PC-9 (cell line): ENCODE results near the gene TMEM240.

Source experiments
- EZH2 ChIP-seq: fragments of 200-600 bp; sonication (generic); IDR thresholded peaks from 2 replicates; pipeline ENCODE4 v1.8.0; 2017; ENCODE audit warnings: antibody characterized with exemption, low read depth
- TF ChIP-seq, protein P1 (sequence below): fragments of 200-600 bp; sonication (generic); conservative IDR thresholded peaks from 2 replicates; pipeline ENCODE4 v1.6.1; 2017; ENCODE audit warnings: mixed run types, antibody characterized with exemption, mild to moderate bottlenecking, moderate library complexity

DNA sequence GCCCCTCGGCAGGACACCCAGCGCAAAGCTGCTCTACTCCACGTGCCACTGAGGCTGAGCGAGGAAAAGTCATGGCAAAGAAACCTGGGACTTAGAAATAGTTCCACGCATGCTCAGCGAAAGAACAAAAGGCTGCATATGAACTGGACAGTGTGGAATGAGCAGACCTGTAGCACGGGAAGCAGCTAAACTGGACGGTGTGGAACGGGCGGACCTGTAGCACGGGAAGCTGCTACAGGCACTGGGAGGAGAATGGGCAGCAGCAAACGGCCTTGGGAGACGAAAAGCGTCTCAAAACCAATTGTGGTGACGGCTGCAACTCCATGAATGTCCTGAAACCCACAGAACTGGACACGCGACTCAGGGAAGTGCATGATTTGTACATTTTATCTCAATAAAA, 18.6 kb upstream of the TMEM240 start:
- TF ChIP-seq, protein P1, sequence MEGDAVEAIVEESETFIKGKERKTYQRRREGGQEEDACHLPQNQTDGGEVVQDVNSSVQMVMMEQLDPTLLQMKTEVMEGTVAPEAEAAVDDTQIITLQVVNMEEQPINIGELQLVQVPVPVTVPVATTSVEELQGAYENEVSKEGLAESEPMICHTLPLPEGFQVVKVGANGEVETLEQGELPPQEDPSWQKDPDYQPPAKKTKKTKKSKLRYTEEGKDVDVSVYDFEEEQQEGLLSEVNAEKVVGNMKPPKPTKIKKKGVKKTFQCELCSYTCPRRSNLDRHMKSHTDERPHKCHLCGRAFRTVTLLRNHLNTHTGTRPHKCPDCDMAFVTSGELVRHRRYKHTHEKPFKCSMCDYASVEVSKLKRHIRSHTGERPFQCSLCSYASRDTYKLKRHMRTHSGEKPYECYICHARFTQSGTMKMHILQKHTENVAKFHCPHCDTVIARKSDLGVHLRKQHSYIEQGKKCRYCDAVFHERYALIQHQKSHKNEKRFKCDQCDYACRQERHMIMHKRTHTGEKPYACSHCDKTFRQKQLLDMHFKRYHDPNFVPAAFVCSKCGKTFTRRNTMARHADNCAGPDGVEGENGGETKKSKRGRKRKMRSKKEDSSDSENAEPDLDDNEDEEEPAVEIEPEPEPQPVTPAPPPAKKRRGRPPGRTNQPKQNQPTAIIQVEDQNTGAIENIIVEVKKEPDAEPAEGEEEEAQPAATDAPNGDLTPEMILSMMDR: no peak
- TF ChIP-seq EZH2: no peak
